Measurements from ENCODE around the gene C5orf52. TPM values are rescaled to one million over a fixed set of nuclear protein-coding genes. Genes with fewer than 3 reads are reported as not detected.

The C5orf52 gene
- total RNA-seq, result not detected

GRCh38 chr5:157670662-157671591 is at the start of gene C5orf52:
TSS of gene C5orf52 (plus strand) at chr5:157671533. CDS start at chr5:157671615, 82 bp downstream.

GRCh38 chr5:157652377-157652692 is 19.0 kb upstream of the C5orf52 start, which contains the start of gene SOX30:
TSS of gene SOX30 (minus strand) at chr5:157652438. CDS start at chr5:157652078, 360 bp downstream.

Other genes starting within 250 kb of the C5orf52 start
- not detected for gene NIPAL4, start 211.3 kb upstream of the C5orf52 start, total RNA-seq
- 28.3 TPM for gene ADAM19, start 95.8 kb upstream of the C5orf52 start, total RNA-seq
- gene SOX30, start 19.1 kb upstream of the C5orf52 start, total RNA-seq, result 0.16 TPM
- 13.2 TPM for gene THG1L, start 59.9 kb downstream of the C5orf52 start, total RNA-seq
- 26.8 TPM for gene LSM11, start 72.2 kb downstream of the C5orf52 start, total RNA-seq
- gene CLINT1, start 187.6 kb downstream of the C5orf52 start, total RNA-seq, result 96.4 TPM